GM12874 (cell line): ENCODE results near the gene C16orf95.

Experiments used
- CTCF ChIP-seq: IDR thresholded peaks from 2 replicates; pipeline ENCODE4 v1.5.1; 2011; ENCODE audit warnings: low read depth, mild to moderate bottlenecking, control low read depth, low read length, moderate library complexity; ENCODE audit not compliant: insufficient read depth

Gene C16orf95

GRCh38 chr16:87333101-87333500 is 15.9 kb upstream of the C16orf95 start:
- no peak for TF ChIP-seq CTCF

- TF ChIP-seq CTCF, result no peak
Measured at GRCh38 chr16:87332150-87332549, 15.0 kb upstream of the C16orf95 start.

- no peak for TF ChIP-seq CTCF
Measured at GRCh38 chr16:87331241-87331801, 14.1 kb upstream of the C16orf95 start.

- no peak for TF ChIP-seq CTCF
Measured at GRCh38 chr16:87330646-87331045, 13.5 kb upstream of the C16orf95 start.

GRCh38 chr16:87330257-87330624 is 13.0 kb upstream of the C16orf95 start:
- no peak for TF ChIP-seq CTCF

GRCh38 chr16:87329436-87330256 is 12.5 kb upstream of the C16orf95 start:
- TF ChIP-seq CTCF, result no peak

- no peak for TF ChIP-seq CTCF
Measured at GRCh38 chr16:87328846-87329245, 11.7 kb upstream of the C16orf95 start.
